Adrenal gland (tissue), 12 donors: ENCODE data around the gene PROX1. TPM values are rescaled to one million over a fixed set of nuclear protein-coding genes. Genes with fewer than 3 reads are reported as not detected.

Experiments used
- DNase-seq, 7 donors: peaks; one replicate each; pipeline ENCODE4 v3.0.0-alpha.2; 2019 to 2020
- H3K27ac ChIP-seq, 5 donors: fragments of 200-600 bp; sonication (generic) in 4 of 5; 1 replicate in 3 of 5; 2 replicates in 2 of 5; pipeline versions ENCODE4 v1.5.1 to v1.8.0; 2016 to 2020; ENCODE audit warnings: mild to moderate bottlenecking in 1 of 5
- H3K27me3 ChIP-seq: fragments of 200-600 bp; 2 replicates; pipeline ENCODE4 v1.8.0; 2021
- H3K36me3 ChIP-seq, 2 donors: fragments of 200-600 bp; replicated peaks in 1 of 2; 1 replicate in 1 of 2; 2 replicates in 1 of 2; pipeline versions ENCODE4 v1.5.1 to v1.8.0; 2018 to 2022
- H3K4me1 ChIP-seq, 2 donors: fragments of 200-600 bp; replicated peaks in 1 of 2; 1 replicate in 1 of 2; 2 replicates in 1 of 2; pipeline versions ENCODE4 v1.5.1 to v1.8.0; 2018 to 2021
- H3K4me3 ChIP-seq, 4 donors: fragments of 200-600 bp; sonication (generic) in 3 of 4; one replicate each; pipeline ENCODE4 v1.5.1; 2016 to 2018
- H3K9me3 ChIP-seq, 3 donors: fragments of 200-600 bp; sonication (generic) in 1 of 3; replicated peaks in 1 of 3; 1 replicate in 2 of 3; 2 replicates in 1 of 3; pipeline versions ENCODE4 v1.5.1 to v1.8.0; 2016 to 2021
- CTCF ChIP-seq, 6 experiments: fragments of 450-650 bp in 4 of 6; fragments of 200-600 bp in 2 of 6; sonication (generic) in 1 of 6; IDR thresholded peaks; 1 replicate in 5 of 6; 2 replicates in 1 of 6; pipeline versions ENCODE4 v1.5.1 to v1.8.0; 2016 to 2021; ENCODE audit warnings: antibody characterized with exemption in 6 of 6, mild to moderate bottlenecking in 2 of 6, moderate library complexity in 1 of 6
- POLR2A ChIP-seq, 2 donors: fragments of 450-650 bp; IDR thresholded peaks; one replicate each; pipeline ENCODE4 v1.6.1; 2017; ENCODE audit warnings: antibody characterized with exemption in 2 of 2, mild to moderate bottlenecking in 2 of 2, moderate library complexity in 1 of 2
- WGBS, 4 donors: extraction: QIAGEN DNeasy Blood & Tissue Kit in 2 of 4; methylation state at CpG; one replicate each; pipeline versions ENCODE4 v1.1.5 to v1.1.7; 2013 to 2017; 5-methylcytosine and 5-hydroxymethylcytosine counted together
- intact Hi-C, 2 donors: fragments of 100-400 bp; cut with DNase I; formaldehyde crosslinking; loops; one replicate each; pipeline versions ENCODE4 v1.14.1 to v1.15.0; 2022 to 2023
- polyA plus RNA-seq, 3 donors: library from polyadenylated mRNA; stranded (reverse); fragments of 200-250 nt in 2 of 3; fragments of 350-450 nt in 1 of 3; fragmentation: Illumina TruSeq in 1 of 3; extraction: RNeasy Lipid Tissue Mini Kit (QIAGEN cat#74804) in 1 of 3; gene quantifications; one replicate each; pipeline ENCODE4 v1.2.3, GENCODE V29; 2013 to 2014
- total RNA-seq, 9 donors: library from RNA; depleted of rRNA in 4 of 9; stranded (reverse); fragments of >200 nt in 4 of 9; fragments of 120-200 nt in 1 of 9; fragmentation: NEBNext Ultra II Directional in 1 of 9; extraction: Animal tissue kit (Norgen Biotek cat#: 25700) in 1 of 9; gene quantifications; one replicate each; pipeline versions ENCODE4 v1.1.0 to v1.2.4, GENCODE V29; 2013 to 2023
- donor health status: healthy with polysubstance abuse.
- donor health status: Bipolar disorder and iron deficiency.
- donor health status: DM: yes; HTN: yes; CAD: no.
- donor health status: DM: no; HTN: no; CAD: no.
- donor health status: DM: no; HTN: no; CAD: no.
- donor health status: DM: yes; HTN: yes; CAD: no.

The PROX1 gene
- total and polyA plus RNA-seq, 12 donors, result 2.6 to 91.7 (median 18.8) TPM

DNA sequence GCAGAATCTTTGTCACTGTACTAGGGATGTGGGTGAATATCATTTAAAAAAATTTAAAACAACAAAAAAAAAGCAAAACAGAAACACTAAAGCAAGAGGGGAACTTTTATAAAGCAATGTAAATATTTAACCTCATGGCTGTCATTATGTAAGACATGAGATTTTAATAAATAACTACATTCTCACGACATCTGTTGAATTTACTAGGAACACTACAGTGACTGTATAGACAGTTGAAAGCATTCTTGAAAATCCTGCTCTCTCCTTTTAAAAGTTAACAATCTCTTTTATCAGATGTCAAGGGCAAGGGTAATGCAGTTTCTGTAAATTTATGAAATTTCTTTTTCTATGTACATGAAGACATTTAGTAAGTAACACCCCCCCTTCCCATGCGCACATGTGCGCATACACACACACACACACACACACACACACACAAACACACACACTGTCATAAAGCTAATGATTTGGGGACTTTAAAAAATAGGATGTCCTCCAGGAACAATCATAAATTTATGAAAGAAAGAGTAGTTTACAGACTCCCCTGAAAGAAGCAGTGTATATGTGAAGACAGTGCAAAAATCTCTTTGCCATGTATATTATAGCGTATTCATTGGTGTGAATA is 51.7 kb downstream of the PROX1 start:
- Histone ChIP-seq H3K27me3 (no peaks in the 10 kb centered on the region), H3K27ac (no peak overlapping the region), H3K9me3 (no peaks in the 10 kb centered on the region), H3K36me3 (no peaks in the 10 kb centered on the region), H3K4me1 (peaks cover 0 to 14% of the 10 kb centered on the region in 2 donors), H3K4me3 (no peak overlapping the region)
- intact Hi-C loops, result no loop called here
- 79 to 91% (median 86%) methylated on average over 4 of the region's 4 CpGs for WGBS, 4 donors
- DNase-seq, result no peak
- TF ChIP-seq POLR2A (IDR thresholded peaks at IDR 0.05), result no peak
- no peak for TF ChIP-seq CTCF (IDR thresholded peaks at IDR 0.05)

DNA sequence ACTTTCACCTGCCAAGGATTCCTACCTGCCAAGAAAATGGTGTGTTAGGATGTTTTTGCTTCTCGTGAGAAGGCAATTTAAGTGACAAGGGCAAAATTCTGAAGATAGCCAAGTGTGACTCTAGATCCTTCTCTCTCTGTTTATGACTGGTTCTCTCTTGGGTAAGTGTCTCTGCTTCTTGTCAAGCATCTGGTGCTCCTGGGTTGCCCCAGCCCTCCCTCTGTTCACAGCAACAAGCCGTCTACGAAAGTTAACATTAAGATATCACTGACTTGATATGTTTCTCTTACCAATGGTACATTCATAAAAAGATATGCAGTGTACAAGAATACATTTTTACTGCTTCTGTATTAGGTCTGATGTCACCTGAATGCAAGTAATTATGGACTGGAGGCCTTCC is 55.4 kb downstream of the PROX1 start:
- TF ChIP-seq POLR2A (IDR thresholded peaks at IDR 0.05) (no peak), CTCF (IDR thresholded peaks at IDR 0.05) (no peak)
- Histone ChIP-seq H3K36me3 (no peaks in the 10 kb centered on the region), H3K4me3 (no peak overlapping the region), H3K4me1 (peaks cover 0 to 14% of the 10 kb centered on the region in 2 donors), H3K27ac (no peak overlapping the region), H3K27me3 (no peaks in the 10 kb centered on the region), H3K9me3 (no peaks in the 10 kb centered on the region)
- DNase-seq, result no peak
- intact Hi-C loops, result no loop called here
- WGBS, 4 donors, result 81 to 93% (median 89%) methylated on average over 3 of the region's 3 CpGs

- TF ChIP-seq POLR2A (IDR thresholded peaks at IDR 0.05) (no peak), CTCF (IDR thresholded peaks at IDR 0.05) (no peak)
Observed at GRCh38 chr1:214044438-214045214, 56.9 kb downstream of the PROX1 start.

GRCh38 chr1:214050513-214051401 is 63.0 kb downstream of the PROX1 start:
- Histone ChIP-seq H3K27ac (no peak overlapping the region), H3K4me3 (no peak overlapping the region), H3K4me1 (peaks cover 0 to 4% of the 10 kb centered on the region in 2 donors), H3K36me3 (no peaks in the 10 kb centered on the region), H3K9me3 (no peaks in the 10 kb centered on the region), H3K27me3 (no peaks in the 10 kb centered on the region)
- 54 to 71% (median 61%) methylated on average over 9 of the region's 9 CpGs for WGBS, 4 donors
- no peak for TF ChIP-seq POLR2A (IDR thresholded peaks at IDR 0.05)
- TF ChIP-seq CTCF (IDR thresholded peaks at IDR 0.05), result no peak
- DNase-seq, result no peak
- intact Hi-C loops, result no loop called here

More at GRCh38 chr1:214044438-214045214, 56.9 kb downstream of the PROX1 start:
- Histone ChIP-seq H3K9me3 (no peaks in the 10 kb centered on the region), H3K36me3 (no peaks in the 10 kb centered on the region), H3K4me1 (peaks cover 0 to 14% of the 10 kb centered on the region in 2 donors), H3K27ac (peak overlapping the region in 2 of 5 donors; percentile 12 to 14), H3K27me3 (no peaks in the 10 kb centered on the region), H3K4me3 (no peak overlapping the region)
- intact Hi-C loops, result no loop called here
- whole genome bisulfite sequencing, 4 donors, result 87 to 93% (median 90%) methylated on average over 4 of the region's 4 CpGs
- DNase-seq, result peak in 5 of 7 donors; percentile 32 to 78 (median 37)
